ENCODE measurements around the gene PCDHGA6.
"Not testable (repeated sequence)": the region's sequence is repeated elsewhere in the genome, so short reads cannot be mapped to it uniquely, and the experiment has no call there.

PCDHGA6 gene

DNA sequence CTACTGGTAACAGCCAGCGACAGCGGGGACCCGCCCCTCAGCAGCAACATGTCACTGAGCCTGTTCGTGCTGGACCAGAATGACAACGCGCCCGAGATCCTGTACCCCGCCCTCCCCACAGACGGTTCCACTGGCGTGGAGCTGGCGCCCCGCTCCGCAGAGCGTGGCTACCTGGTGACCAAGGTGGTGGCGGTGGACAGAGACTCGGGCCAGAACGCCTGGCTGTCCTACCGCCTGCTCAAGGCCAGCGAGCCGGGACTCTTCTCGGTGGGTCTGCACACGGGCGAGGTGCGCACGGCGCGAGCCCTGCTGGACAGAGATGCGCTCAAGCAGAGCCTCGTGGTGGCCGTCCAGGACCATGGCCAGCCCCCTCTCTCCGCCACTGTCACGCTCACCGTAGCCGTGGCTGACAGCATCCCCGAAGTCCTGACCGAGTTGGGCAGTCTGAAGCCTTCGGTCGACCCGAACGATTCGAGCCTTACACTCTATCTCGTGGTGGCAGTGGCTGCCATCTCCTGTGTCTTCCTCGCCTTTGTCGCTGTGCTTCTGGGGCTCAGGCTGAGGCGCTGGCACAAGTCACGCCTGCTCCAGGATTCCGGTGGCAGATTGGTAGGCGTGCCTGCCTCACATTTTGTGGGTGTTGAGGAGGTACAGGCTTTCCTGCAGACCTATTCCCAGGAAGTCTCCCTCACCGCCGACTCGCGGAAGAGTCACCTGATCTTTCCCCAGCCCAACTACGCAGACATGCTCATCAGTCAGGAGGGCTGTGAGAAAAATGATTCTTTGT is 20.9 kb downstream of the PCDHGA6 start:
- not testable (repeated sequence) for DNase-seq (ENCODE audit: low spot score)

DNA sequence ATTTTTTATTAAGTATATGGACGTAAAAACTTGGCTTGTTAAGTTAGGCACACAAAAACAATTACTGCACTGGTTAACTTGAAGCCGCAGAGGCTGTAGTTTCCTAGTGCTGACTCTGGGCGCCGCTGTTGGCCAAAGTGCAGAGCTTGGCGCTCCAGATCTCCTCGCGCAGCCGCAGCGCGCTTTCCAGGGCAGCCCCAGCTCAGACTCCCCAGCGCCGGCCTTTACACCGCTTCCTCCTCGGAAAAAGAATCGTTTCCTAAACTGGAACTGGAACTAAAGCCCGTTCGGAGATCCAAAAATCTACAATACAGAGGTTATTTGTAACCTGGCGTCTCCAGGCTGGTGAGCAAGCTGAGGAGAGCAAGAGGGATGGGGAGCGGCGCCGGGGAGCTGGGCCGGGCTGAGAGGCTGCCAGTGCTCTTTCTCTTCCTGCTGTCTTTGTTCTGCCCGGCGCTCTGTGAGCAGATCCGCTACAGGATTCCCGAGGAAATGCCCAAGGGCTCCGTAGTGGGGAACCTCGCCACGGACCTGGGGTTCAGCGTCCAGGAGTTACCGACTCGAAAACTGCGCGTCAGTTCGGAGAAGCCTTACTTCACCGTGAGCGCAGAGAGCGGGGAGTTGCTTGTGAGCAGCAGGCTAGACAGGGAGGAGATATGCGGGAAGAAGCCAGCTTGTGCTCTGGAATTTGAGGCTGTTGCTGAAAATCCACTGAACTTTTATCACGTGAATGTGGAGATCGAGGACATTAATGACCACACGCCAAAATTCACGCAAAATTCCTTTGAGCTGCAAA is 24.3 kb downstream of the PCDHGA6 start, which contains the start of gene PCDHGB5:
PCDHGB5 (plus strand) TSS at position 192 of the 796 bp plus-strand sequence; CDS start at position 373, 181 bp downstream.
- not testable (repeated sequence) for DNase-seq (ENCODE audit: low spot score)

DNA sequence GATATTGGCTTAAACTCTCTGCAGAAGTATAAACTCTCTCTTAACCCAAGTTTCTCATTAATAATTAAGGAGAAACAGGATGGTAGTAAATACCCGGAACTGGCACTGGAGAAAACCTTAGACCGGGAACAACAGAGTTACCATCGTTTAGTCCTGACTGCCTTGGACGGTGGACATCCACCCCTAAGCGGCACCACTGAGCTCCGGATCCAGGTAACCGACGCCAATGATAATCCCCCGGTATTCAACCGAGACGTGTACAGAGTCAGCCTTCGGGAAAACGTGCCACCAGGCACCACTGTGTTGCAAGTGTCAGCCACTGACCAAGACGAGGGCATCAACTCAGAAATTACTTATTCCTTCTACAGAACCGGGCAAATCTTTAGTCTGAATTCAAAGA is 24.9 kb downstream of the PCDHGA6 start:
- DNase-seq (ENCODE audit: low spot score), result no peak

DNA sequence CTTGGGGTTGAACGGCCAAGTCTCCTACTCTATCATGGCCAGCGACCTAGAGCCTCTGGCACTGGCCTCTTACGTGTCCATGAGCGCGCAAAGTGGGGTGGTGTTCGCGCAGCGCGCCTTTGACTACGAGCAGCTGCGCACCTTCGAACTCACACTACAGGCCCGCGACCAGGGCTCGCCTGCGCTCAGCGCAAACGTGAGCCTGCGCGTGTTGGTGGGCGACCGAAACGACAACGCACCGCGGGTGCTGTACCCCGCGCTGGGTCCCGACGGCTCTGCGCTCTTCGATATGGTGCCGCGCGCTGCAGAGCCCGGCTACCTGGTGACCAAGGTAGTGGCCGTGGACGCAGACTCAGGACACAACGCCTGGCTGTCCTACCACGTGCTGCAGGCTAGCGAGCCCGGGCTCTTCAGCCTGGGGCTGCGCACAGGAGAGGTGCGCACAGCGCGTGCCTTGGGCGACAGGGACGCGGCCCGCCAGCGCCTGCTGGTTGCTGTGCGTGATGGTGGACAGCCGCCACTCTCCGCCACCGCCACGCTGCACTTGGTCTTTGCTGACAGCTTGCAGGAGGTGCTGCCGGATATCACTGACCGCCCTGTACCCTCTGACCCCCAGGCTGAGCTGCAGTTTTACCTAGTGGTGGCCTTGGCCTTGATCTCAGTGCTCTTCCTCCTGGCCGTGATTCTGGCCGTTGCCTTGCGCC is 26.0 kb downstream of the PCDHGA6 start:
- DNase-seq (ENCODE audit: low spot score), result no peak

DNA sequence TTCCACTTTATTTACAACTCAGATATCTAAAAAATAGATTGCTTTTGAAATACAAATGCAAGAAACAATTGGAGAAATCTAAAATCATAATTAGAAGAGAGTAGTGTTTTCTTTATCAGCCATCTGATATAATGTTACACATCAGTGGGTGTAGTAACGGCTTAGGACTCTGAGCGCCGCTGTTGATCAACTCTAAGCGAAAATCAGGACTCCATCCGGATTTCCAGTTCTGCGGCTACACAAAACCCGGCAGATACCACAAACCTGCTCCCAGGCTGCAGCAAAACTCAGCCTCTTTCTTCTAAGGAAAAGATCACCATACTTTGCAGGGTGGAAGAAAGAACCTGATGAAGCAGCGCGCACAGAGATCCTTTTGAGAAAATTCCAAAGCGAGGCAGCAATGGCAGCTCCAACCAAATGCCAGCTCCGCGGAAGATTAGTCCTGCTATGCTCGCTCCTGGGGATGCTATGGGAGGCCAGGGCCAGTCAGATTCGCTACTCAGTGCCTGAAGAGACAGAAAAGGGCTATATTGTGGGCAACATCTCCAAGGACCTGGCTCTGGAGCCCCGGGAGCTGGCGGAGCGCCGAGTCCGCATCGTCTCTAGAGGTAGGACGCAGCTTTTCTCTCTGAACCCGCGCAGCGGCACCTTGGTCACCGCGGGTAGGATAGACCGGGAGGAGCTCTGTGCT is 29.0 kb downstream of the PCDHGA6 start, which contains the start of gene PCDHGA9:
PCDHGA9 (plus strand) TSS at position 226 of the 691 bp plus-strand sequence; CDS start at position 401, 175 bp downstream.
- DNase-seq (ENCODE audit: low spot score), result no peak

DNA sequence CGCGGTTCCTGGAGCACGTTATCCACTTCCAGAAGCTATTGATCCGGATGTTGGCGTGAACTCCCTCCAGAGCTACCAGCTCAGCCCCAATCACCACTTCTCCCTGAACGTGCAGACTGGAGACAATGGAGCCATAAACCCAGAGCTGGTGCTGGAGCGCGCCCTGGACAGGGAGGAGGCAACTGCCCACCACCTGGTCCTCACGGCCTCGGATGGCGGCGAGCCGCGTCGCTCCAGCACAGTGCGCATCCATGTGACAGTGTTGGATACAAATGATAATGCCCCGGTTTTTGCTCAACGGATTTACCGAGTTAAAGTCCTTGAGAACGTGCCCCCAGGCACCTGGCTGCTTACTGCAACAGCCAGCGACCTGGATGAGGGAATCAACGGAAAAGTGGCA is 29.7 kb downstream of the PCDHGA6 start:
- DNase-seq (ENCODE audit: low spot score), result no peak

DNA sequence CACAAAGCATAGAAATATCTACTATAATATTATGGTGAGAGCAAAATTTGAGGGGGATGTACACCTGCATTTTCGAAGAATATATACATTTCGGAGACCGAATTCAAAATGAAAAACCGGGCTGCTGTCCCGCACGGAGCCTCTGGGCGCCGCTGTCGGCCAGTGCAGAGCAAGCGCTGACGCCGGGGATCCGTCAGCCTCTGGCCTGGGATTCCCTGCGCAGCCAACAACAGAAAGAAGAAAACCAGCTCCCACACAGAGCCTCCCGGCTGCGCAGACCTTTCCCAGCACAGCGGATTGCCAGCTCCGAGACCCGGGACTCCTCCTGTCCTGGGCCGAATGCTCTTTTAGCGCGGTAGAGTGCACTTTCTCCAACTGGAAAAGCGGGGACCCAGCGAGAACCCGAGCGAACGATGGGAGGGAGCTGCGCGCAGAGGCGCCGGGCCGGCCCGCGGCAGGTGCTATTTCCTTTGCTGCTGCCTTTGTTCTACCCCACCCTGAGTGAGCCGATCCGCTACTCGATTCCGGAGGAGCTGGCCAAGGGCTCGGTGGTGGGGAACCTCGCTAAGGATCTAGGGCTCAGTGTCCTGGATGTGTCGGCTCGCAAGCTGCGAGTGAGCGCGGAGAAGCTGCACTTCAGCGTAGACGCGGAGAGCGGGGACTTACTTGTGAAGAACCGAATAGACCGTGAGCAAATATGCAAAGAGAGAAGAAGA is 34.3 kb downstream of the PCDHGA6 start, which contains the start of gene PCDHGB6:
PCDHGB6 (plus strand) TSS at position 232 of the 716 bp plus-strand sequence; CDS start at position 414, 182 bp downstream.
- not testable (repeated sequence) for DNase-seq (ENCODE audit: low spot score)

DNA sequence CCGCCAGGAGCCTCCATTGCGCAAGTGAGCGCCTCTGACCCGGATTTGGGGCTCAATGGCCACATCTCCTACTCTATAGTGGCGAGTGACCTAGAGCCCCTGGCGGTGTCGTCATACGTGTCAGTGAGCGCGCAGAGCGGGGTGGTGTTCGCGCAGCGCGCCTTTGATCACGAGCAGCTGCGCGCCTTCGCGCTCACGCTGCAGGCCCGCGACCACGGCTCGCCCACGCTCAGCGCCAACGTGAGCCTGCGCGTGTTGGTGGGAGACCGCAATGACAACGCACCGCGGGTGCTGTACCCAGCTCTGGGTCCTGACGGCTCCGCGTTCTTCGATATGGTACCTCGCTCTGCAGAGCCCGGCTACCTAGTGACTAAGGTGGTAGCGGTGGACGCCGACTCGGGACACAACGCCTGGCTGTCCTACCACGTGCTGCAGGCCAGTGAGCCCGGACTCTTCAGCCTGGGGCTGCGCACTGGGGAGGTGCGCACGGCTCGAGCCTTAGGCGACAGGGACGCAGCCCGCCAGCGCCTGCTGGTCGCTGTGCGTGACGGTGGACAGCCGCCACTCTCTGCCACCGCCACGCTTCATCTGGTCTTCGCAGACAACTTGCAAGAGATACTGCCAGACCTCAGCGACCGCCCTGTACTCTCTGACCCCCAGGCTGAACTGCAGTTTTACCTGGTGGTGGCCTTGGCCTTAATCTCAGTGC is 36.1 kb downstream of the PCDHGA6 start:
- DNase-seq (ENCODE audit: low spot score), result no peak

DNA sequence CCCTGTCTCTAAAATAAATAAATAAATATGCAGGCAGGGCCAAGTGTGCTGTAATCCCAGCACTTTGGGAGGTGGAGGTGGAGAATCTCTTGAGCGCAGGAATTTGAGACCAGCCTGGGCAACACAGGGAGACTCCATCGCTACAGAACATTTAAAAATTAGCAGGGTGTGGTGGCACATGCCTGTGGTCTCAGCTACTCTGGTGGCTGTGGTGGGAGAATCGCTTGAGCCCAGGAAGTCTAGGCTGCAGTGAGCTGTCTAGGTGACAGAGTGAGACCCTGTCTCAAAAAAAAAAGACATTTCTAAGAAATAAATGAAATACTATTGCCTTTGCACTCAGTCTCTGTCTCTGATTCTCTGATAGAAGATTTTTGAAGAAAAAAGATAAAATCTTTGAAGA is 37.9 kb downstream of the PCDHGA6 start:
- no peak for DNase-seq (ENCODE audit: low spot score)

DNA sequence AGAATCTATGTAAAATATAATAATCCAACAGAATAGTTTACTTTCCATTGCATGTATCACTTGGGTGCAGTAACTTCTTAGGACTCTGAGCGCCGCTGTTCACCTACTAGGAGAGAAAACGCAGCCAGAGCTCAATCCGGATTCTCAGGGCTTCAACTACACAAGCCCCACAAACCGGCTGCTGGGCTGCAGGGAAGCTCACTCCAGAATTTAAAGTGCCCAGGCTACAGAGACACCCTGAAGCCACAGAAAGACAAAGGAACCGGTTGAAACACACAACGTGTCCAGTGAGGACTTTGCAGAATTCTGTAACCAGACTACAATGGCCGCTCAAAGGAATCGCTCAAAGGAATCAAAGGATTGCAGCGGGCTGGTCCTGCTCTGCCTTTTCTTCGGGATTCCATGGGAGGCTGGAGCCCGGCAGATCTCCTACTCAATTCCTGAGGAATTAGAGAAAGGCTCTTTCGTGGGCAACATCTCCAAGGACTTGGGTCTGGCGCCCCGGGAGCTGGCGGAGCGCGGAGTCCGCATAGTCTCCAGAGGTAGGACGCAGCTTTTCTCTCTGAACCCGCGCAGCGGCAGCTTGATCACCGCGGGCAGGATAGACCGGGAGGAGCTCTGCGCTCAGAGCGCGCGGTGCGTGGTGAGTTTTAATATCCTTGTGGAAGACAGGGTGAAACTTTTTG is 39.3 kb downstream of the PCDHGA6 start, which contains the start of gene PCDHGA10:
PCDHGA10 (plus strand) TSS at position 134 of the 686 bp plus-strand sequence; CDS start at position 323, 189 bp downstream.
- DNase-seq (ENCODE audit: low spot score), result peak; percentile 9

DNA sequence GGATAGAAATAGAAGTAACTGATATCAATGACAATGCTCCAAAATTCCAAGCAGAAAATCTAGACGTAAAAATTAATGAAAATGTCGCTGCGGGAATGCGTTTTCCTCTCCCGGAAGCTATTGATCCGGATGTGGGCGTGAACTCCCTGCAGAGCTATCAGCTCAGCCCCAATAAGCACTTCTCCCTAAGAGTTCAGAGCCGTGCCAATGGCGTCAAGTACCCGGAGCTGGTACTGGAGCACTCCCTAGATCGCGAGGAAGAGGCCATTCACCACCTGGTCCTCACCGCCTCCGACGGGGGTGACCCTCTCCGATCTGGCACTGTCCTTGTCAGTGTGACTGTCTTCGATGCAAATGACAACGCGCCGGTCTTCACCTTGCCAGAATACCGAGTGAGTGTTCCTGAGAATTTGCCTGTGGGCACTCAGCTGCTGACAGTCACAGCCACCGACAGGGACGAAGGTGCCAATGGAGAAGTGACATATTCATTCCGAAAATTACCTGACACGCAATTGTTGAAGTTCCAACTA is 39.9 kb downstream of the PCDHGA6 start:
- DNase-seq (ENCODE audit: low spot score), result no peak

DNA sequence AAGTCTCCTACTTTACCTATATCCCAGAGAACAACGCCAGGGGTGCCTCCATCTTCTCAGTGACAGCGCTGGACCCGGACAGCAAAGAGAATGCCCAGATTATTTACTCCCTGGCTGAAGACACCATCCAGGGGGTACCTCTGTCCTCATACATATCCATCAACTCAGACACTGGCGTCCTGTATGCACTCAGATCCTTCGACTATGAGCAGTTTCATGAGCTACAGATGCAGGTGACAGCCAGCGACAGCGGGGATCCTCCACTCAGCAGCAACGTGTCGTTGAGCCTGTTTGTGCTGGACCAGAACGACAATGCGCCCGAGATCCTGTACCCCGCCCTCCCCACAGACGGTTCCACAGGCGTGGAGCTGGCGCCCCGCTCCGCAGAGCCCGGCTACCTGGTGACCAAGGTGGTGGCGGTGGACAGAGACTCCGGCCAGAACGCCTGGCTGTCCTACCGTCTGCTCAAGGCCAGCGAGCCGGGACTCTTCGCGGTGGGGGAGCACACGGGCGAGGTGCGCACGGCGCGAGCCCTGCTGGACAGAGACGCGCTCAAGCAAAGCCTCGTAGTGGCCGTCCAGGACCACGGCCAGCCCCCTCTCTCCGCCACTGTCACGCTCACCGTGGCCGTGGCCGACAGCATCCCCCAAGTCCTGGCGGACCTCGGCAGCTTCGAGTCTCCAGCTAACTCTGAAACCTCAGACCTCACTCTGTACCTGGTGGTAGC is 41.0 kb downstream of the PCDHGA6 start:
- DNase-seq (ENCODE audit: low spot score), result not testable (repeated sequence)

DNA sequence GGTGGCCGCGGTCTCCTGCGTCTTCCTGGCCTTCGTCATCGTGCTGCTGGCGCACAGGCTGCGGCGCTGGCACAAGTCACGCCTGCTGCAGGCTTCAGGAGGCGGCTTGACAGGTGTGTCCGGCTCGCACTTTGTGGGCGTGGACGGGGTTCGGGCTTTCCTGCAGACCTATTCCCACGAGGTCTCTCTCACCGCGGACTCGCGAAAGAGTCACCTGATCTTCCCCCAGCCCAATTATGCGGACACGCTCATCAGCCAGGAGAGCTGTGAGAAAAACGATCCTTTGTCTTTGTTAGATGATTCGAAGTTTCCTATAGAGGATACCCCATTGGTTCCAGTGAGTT is 41.6 kb downstream of the PCDHGA6 start:
- not testable (repeated sequence) for DNase-seq (ENCODE audit: low spot score)

DNA sequence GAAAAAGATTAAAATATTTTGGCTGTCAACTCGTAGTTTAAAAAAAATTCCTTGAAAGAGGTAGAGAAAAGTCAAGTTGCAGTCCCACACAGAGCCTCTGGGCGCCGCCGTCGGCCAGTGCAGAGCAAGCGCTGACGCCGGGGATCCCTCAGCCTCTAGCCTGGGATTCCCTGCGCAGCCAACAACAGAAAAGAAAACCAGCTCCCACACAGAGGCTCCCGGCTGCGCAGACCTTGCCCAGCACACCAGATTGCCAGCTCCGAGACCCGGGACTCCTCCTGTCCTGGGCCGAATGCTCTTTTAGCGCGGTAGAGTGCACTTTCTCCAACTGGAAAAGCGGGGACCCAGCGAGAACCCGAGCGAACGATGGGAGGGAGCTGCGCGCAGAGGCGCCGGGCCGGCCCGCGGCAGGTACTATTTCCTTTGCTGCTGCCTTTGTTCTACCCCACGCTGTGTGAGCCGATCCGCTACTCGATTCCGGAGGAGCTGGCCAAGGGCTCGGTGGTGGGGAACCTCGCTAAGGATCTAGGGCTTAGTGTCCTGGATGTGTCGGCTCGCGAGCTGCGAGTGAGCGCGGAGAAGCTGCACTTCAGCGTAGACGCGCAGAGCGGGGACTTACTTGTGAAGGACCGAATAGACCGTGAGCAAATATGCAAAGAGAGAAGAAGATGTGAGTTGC is 43.9 kb downstream of the PCDHGA6 start, which contains the start of gene PCDHGB7:
PCDHGB7 (plus strand) TSS at position 184 of the 679 bp plus-strand sequence; CDS start at position 367, 183 bp downstream.
- peak; percentile 16 for DNase-seq (ENCODE audit: low spot score)

DNA sequence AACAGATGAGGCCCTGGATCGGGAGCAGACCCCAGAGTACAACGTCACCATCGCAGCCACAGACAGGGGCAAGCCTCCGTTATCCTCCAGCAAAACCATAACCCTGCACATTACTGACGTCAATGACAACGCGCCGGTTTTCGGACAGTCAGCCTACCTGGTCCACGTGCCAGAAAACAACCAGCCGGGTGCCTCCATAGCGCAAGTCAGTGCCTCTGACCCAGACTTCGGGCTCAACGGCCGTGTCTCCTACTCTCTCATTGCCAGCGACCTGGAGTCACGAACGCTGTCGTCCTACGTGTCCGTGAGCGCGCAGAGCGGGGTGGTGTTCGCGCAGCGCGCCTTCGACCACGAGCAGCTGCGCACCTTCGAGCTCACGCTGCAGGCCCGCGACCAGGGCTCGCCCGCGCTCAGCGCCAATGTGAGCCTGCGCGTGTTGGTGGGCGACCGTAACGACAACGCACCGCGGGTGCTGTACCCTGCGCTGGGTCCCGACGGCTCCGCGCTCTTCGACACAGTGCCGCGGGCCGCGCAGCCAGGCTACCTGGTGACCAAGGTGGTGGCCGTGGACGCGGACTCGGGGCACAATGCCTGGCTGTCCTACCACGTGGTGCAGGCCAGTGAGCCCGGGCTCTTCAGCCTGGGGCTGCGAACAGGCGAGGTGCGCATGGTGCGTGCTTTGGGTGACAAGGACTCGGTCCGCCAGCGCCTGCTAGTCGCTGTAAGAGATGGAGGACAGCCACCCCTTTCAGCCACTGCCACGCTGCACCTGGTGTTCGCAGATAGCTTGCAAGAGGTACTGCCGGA is 45.6 kb downstream of the PCDHGA6 start:
- no peak for DNase-seq (ENCODE audit: low spot score)

DNA sequence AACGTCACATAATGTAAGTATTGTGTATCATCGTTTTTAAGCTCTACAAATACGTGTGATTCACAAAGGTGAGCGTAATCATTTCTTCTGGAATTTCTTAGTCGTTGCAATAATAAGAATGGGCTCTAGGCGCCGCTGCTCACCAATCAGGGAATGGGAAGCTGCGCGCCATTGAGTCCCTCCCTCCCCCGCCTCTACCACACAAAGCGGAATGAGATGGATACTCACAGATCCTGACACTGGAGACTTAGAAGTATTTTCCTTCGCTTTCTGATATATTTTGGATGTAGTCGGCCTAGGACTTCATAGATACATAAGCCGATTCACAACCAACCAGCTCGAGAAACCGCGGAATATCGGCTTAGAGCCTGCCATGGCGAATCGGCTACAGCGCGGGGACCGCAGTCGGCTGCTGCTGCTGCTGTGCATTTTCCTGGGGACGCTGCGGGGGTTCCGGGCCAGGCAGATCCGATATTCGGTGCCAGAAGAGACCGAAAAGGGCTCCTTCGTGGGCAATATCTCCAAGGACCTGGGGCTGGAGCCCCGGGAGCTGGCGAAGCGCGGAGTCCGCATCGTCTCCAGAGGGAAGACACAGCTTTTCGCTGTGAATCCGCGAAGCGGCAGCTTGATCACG is 47.3 kb downstream of the PCDHGA6 start, which contains the start of gene PCDHGA11:
PCDHGA11 (plus strand) TSS at position 197 of the 634 bp plus-strand sequence; CDS start at position 374, 177 bp downstream.
- peak; percentile 49 for DNase-seq (ENCODE audit: low spot score)
